ENCODE measurements around the gene MCAT.
"Not testable (repeated sequence)": the region's sequence is repeated elsewhere in the genome, so short reads cannot be mapped to it uniquely, and the experiment has no call there.

The MCAT gene

DNA sequence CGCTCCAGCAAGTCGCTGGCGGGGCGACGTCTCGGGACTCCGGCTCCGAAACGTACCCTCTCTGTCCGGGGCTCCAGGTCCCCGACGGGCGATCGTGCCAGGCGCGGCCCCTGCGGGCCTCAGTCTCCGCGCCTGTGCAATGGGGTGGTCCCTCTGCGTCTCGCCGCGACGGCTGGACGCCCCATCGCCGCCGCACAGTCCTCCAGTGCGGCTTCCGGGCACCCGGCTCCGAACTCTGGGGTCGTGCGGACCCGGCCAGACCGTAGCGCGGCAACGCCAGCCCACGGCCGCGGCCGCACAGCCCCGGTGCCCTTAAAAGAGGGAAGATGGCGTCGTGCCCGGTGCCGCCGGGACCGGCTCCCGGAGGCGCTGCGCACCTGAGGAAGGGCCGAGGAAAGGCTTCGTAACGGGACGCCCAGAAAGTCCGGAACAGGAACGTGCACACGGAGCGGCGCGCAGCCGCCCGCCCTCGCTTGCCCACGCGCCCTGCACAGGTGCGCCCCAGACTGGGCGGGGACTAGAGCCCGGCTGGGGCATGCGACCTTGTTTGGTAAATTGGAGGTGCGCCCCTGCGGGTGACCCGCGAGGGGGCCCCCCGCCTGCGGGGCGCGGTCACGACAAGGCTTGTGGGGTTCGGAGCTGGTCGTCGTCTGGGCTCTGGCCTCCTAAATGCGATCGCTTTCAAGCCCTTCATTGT, 32.1 kb downstream of the MCAT start:
- Mint-ChIP-seq H3K27me3 (peaks cover 70% of the 10 kb centered on the region), H3K27ac (no peak overlapping the region), H3K4me1 (ENCODE audit: low read depth) (peaks cover 34% of the 10 kb centered on the region), H3K4me3 (peak overlapping the region; percentile 81), H3K36me3 (ENCODE audit: low read depth) (no peaks in the 10 kb centered on the region), H3K9me3 (no peaks in the 10 kb centered on the region)
- intact Hi-C loops (cut with micrococcal nuclease): no loop called here

DNA sequence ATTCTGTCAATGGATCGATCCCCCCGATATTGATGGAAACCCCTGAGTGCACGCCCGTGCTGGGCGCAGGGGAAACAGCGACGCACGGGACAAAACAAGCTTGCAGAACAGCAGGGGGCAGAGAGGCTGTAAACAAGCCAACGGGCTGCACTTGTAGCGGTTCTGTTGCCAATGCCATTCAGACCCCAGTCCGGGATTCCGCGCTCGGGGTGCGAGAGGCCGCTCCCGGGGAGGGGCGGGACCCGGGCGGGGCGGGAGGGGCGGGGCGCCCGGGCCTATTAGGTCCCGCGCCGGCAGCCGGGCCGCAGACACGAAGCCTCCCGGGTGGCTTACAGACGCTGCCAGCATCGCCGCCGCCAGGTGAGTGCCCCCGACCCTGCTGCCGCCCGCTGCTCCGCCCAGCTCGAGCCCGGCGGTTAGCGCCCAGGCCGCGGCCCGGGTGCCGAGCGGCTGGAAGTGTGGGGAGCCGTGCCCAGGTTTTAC, 32.7 kb downstream of the MCAT start, which contains the start of gene BIK:
Gene BIK (plus strand): TSS at position 307 of the 483 bp plus-strand sequence. CDS start 13,273 bp downstream, outside the sequence.
- H3K4me1 Mint-ChIP-seq (ENCODE audit: low read depth): peaks cover 28% of the 10 kb centered on the region
- H3K27me3 Mint-ChIP-seq: peaks cover 70% of the 10 kb centered on the region
- no peaks in the 10 kb centered on the region for H3K9me3 Mint-ChIP-seq
- H3K4me3 Mint-ChIP-seq: peak within 1 kb of the TSS; percentile 81
- intact Hi-C loops (cut with micrococcal nuclease): no loop called here
- no peaks in the 10 kb centered on the region for H3K36me3 Mint-ChIP-seq (ENCODE audit: low read depth)
- no peak within 1 kb of the TSS for H3K27ac Mint-ChIP-seq

- intact Hi-C loops (cut with micrococcal nuclease): no loop called here
- Mint-ChIP-seq H3K9me3 (no peaks in the 10 kb centered on the region), H3K27ac (no peak overlapping the region), H3K4me3 (peak overlapping the region; percentile 56), H3K4me1 (ENCODE audit: low read depth) (peaks cover 27% of the 10 kb centered on the region), H3K27me3 (peaks cover 69% of the 10 kb centered on the region), H3K36me3 (ENCODE audit: low read depth) (no peaks in the 10 kb centered on the region)
Observed at GRCh38 chr22:43109921-43110443, 33.2 kb downstream of the MCAT start.

DNA sequence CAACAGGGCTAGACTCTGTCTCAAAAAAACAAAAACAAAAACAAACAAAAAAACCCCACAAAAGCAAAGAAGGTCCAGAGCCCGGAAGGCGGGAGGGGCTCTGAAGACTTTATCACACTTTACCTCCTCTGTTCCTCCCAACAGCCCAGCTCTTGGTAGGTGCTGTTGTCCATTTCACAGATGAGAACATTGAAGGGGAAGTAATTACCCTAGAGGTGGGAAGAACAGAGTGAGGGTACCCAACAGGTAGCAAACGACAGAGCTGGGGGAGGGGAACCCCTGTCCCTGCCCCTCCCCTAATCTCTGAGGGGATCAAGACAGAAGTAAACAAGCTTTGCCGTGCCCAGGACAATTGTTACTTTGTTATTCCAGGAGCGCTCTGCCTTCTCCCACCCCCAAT, 33.7 kb downstream of the MCAT start:
- Mint-ChIP-seq H3K27me3 (peaks cover 67% of the 10 kb centered on the region), H3K4me3 (no peak overlapping the region), H3K27ac (no peak overlapping the region), H3K36me3 (ENCODE audit: low read depth) (no peaks in the 10 kb centered on the region), H3K9me3 (no peaks in the 10 kb centered on the region), H3K4me1 (ENCODE audit: low read depth) (peaks cover 28% of the 10 kb centered on the region)
- intact Hi-C loops (cut with micrococcal nuclease): no loop called here

DNA sequence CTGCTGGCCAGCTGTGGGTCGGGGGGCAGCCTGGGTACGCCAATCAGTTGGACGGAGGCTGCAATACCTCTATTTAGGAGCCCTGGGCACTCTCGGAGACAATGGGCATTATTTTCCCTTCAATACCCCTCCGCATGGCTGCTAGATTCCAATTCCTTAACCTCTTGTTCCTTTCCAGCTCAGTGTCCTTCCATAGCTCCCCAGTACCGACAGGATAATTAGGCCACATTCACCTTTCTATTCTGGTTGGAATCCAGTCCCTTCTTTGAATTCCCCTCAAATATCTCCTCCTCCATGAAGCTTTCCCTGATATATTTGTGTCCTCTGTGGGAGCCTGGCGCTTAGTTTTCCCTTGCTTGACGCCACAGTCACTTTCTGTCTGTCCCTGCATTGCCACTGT, 36.9 kb downstream of the MCAT start:
- peaks cover 35% of the 10 kb centered on the region for H3K27me3 Mint-ChIP-seq
- H3K4me3 Mint-ChIP-seq: no peak overlapping the region
- peaks cover 24% of the 10 kb centered on the region for H3K4me1 Mint-ChIP-seq (ENCODE audit: low read depth)
- H3K9me3 Mint-ChIP-seq: no peaks in the 10 kb centered on the region
- H3K27ac Mint-ChIP-seq: no peak overlapping the region
- H3K36me3 Mint-ChIP-seq (ENCODE audit: low read depth): no peaks in the 10 kb centered on the region
- intact Hi-C loops (cut with micrococcal nuclease): no loop called here

DNA sequence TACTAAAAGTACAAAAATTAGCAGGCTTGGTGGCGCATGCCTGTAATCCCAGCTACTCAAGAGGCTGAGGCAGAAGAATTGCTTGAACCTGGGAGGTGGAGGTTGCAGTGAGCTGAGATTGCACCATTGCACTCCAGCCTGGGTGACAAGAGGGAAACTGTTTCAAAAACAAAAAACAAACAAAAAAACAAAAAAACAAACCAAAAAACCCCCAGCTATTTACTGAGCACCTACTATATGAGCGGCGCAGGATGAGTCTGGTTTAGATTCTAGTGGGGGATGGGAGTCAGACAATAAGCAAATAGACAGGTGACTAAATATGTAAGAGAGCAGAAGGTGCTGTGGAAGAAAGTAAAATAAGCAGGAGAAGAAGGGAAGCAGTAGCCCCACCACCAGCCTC, 38.2 kb downstream of the MCAT start:
- Mint-ChIP-seq H3K27me3 (peaks cover 25% of the 10 kb centered on the region), H3K4me1 (ENCODE audit: low read depth) (peaks cover 22% of the 10 kb centered on the region)
- H3K36me3 Mint-ChIP-seq (ENCODE audit: low read depth); intact Hi-C loops (cut with micrococcal nuclease); H3K4me3 Mint-ChIP-seq; H3K27ac Mint-ChIP-seq; H3K9me3 Mint-ChIP-seq: not testable (repeated sequence)

GRCh38 chr22:43104056-43104625, 39.1 kb downstream of the MCAT start:
- Mint-ChIP-seq H3K27me3 (peaks cover 18% of the 10 kb centered on the region), H3K27ac (peak overlapping the region; percentile 73), H3K4me1 (ENCODE audit: low read depth) (peaks cover 22% of the 10 kb centered on the region)
- H3K4me3 Mint-ChIP-seq; H3K36me3 Mint-ChIP-seq (ENCODE audit: low read depth); intact Hi-C loops (cut with micrococcal nuclease); H3K9me3 Mint-ChIP-seq: not testable (repeated sequence)

- peaks cover 22% of the 10 kb centered on the region for H3K4me1 Mint-ChIP-seq (ENCODE audit: low read depth)
- peaks cover 10% of the 10 kb centered on the region for H3K9me3 Mint-ChIP-seq
- no peak overlapping the region for H3K4me3 Mint-ChIP-seq
- H3K36me3 Mint-ChIP-seq (ENCODE audit: low read depth): no peaks in the 10 kb centered on the region
- peaks cover 3% of the 10 kb centered on the region for H3K27me3 Mint-ChIP-seq
- H3K27ac Mint-ChIP-seq: peak overlapping the region; percentile 51
- intact Hi-C loops (cut with micrococcal nuclease): no loop called here
Observed at GRCh38 chr22:43101306-43101705, 41.9 kb downstream of the MCAT start.

DNA sequence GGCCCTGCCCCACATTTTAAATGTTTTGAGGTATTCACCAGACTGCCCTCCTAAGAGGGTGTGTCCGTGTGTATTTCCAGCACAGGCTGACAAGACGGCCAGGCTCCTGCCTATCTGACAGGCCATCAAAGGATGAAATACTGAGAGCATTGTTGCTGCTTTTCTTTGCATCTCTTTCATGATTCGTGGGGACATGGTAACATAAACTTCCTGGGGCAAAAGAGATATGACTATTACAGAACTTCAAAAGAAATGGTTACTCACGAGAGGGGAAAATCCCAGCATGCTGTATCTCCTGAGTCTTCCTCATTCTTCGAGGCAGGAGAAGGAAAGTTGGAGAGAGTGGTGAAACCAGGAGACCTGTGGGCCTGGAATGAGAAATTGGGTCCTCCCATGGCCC, 43.0 kb downstream of the MCAT start:
- H3K27ac Mint-ChIP-seq: peak overlapping the region; percentile 25
- H3K9me3 Mint-ChIP-seq: peaks cover 21% of the 10 kb centered on the region
- H3K4me1 Mint-ChIP-seq (ENCODE audit: low read depth): peaks cover 22% of the 10 kb centered on the region
- intact Hi-C loops (cut with micrococcal nuclease): no loop called here
- no peaks in the 10 kb centered on the region for H3K36me3 Mint-ChIP-seq (ENCODE audit: low read depth)
- H3K4me3 Mint-ChIP-seq: no peak overlapping the region
- H3K27me3 Mint-ChIP-seq: peaks cover 3% of the 10 kb centered on the region

GRCh38 chr22:43099095-43099494, 44.1 kb downstream of the MCAT start:
- H3K27ac Mint-ChIP-seq: peak overlapping the region; percentile 19
- intact Hi-C loops (cut with micrococcal nuclease): no loop called here
- no peaks in the 10 kb centered on the region for H3K36me3 Mint-ChIP-seq (ENCODE audit: low read depth)
- no peak overlapping the region for H3K4me3 Mint-ChIP-seq
- no peaks in the 10 kb centered on the region for H3K27me3 Mint-ChIP-seq
- peaks cover 21% of the 10 kb centered on the region for H3K4me1 Mint-ChIP-seq (ENCODE audit: low read depth)
- peaks cover 22% of the 10 kb centered on the region for H3K9me3 Mint-ChIP-seq

DNA sequence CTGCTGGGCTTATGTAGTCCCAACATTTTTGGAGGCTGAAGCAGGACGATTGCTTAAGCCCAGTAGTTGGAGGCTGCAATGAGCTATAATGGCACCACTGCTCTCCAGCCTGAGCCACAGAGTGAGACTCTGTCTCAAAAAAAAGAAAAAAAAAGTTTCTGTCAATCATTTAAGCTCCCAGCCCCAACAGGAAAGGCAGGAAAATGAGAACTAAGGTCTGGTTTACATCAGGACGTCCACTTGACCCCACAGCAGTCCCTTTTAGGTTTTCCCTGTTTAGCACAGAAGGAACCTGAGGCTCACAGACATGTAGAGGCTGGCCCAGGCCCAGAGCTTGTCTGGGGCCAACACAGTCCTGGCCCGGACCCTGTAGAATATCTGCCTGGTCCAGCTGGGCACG, 44.8 kb downstream of the MCAT start:
- intact Hi-C loops (cut with micrococcal nuclease): no loop called here
- H3K4me1 Mint-ChIP-seq (ENCODE audit: low read depth): peaks cover 18% of the 10 kb centered on the region
- H3K27ac Mint-ChIP-seq: peak overlapping the region; percentile 19
- H3K4me3 Mint-ChIP-seq: no peak overlapping the region
- no peaks in the 10 kb centered on the region for H3K36me3 Mint-ChIP-seq (ENCODE audit: low read depth)
- H3K27me3 Mint-ChIP-seq: no peaks in the 10 kb centered on the region
- peaks cover 22% of the 10 kb centered on the region for H3K9me3 Mint-ChIP-seq

DNA sequence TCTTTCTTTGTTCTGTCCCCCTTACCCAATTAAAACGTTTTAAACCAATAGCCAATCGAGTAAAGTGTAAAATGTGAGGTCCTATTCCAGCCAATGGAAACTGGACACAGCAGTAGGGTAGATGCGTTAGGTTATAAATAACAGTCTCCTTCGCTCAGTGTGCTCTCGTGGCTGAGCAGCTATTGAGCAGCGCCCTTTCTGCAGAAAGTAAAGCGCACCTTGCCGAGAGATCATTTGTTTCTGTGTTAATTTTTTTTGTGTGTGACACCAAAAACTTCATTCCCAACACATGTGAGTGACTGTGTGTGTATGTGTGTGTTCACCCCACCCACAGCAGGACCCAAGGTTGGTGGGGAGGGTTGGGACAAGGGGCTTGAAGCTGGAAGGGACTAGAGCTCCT, 46.8 kb downstream of the MCAT start:
- H3K27me3 Mint-ChIP-seq: no peaks in the 10 kb centered on the region
- H3K9me3 Mint-ChIP-seq: peaks cover 22% of the 10 kb centered on the region
- no peaks in the 10 kb centered on the region for H3K36me3 Mint-ChIP-seq (ENCODE audit: low read depth)
- peaks cover 25% of the 10 kb centered on the region for H3K4me1 Mint-ChIP-seq (ENCODE audit: low read depth)
- no peak overlapping the region for H3K4me3 Mint-ChIP-seq
- H3K27ac Mint-ChIP-seq: no peak overlapping the region
- intact Hi-C loops (cut with micrococcal nuclease): no loop called here

DNA sequence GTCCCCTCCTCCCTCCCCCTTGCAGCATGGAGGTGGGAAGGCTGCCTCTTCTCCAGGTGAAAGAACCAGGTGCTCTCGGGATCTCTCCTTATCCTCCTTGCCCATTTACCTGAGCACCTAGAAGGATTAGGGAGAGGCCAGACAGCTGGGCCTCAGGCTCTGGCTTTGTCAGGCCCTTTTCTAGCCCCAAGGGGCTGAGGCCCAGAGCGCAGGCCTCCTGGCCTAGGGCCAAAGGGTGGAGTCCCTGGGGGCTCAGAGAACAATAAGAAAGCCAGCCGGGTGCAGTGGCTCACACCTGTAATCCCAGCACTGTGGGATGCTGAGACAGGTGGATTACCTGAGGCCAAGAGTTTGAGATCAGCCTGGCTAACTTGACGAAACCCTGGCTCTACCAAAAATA, 48.6 kb downstream of the MCAT start:
- Mint-ChIP-seq H3K27ac (peak overlapping the region; percentile 39), H3K9me3 (peaks cover 22% of the 10 kb centered on the region), H3K4me3 (no peak overlapping the region), H3K36me3 (ENCODE audit: low read depth) (no peaks in the 10 kb centered on the region), H3K27me3 (no peaks in the 10 kb centered on the region), H3K4me1 (ENCODE audit: low read depth) (peaks cover 18% of the 10 kb centered on the region)
- intact Hi-C loops (cut with micrococcal nuclease): no loop called here

GRCh38 chr22:43094085-43094484, 49.1 kb downstream of the MCAT start:
- no peak overlapping the region for H3K4me3 Mint-ChIP-seq
- intact Hi-C loops (cut with micrococcal nuclease): no loop called here
- no peaks in the 10 kb centered on the region for H3K36me3 Mint-ChIP-seq (ENCODE audit: low read depth)
- H3K9me3 Mint-ChIP-seq: peaks cover 22% of the 10 kb centered on the region
- peak overlapping the region; percentile 39 for H3K27ac Mint-ChIP-seq
- H3K4me1 Mint-ChIP-seq (ENCODE audit: low read depth): peaks cover 22% of the 10 kb centered on the region
- no peaks in the 10 kb centered on the region for H3K27me3 Mint-ChIP-seq
